Ovary (tissue), 9 donors: ENCODE results near the gene PLCB3. TPM values are rescaled to one million over a fixed set of nuclear protein-coding genes. Genes with fewer than 3 reads are reported as not detected.

ENCODE experiments used
- DNase-seq, 5 donors: peaks; one replicate each; pipeline ENCODE4 v3.0.0-alpha.2; 2019 to 2020
- H3K27ac ChIP-seq, 2 donors: fragments of 200-600 bp; one replicate each; pipeline versions ENCODE4 v1.5.1 to v1.8.0; 2019 to 2022
- H3K27me3 ChIP-seq: fragments of 200-600 bp; one replicate; pipeline ENCODE4 v1.8.0; 2022
- H3K36me3 ChIP-seq: fragments of 200-600 bp; sonication (generic); one replicate; pipeline ENCODE4 v1.5.1; 2019
- H3K4me1 ChIP-seq: one replicate; pipeline ENCODE4 v1.8.1; 2013; ENCODE audit warnings: mild to moderate bottlenecking, moderate library complexity; ENCODE audit not compliant: insufficient read depth
- H3K4me3 ChIP-seq: fragments of 200-600 bp; sonication (generic); one replicate; pipeline ENCODE4 v1.5.1; 2017
- H3K9me3 ChIP-seq, 2 donors: fragments of 200-600 bp in 1 of 2; sonication (generic) in 1 of 2; one replicate each; pipeline versions ENCODE4 v1.5.1 to v1.8.1; 2013 to 2019; ENCODE audit warnings: mild to moderate bottlenecking in 1 of 2, moderate library complexity in 1 of 2
- EP300 ChIP-seq: sonication (generic); formaldehyde crosslinking; IDR thresholded peaks from one replicate; pipeline ENCODE4 v1.6.1; 2017; ENCODE audit warnings: antibody characterized with exemption
- POLR2A ChIP-seq: fragments of 450-650 bp; IDR thresholded peaks from one replicate; pipeline ENCODE4 v1.6.1; 2017; ENCODE audit warnings: antibody characterized with exemption, mild to moderate bottlenecking, moderate library complexity
- WGBS, 3 donors: extraction: QIAGEN DNeasy Blood & Tissue Kit in 1 of 3; methylation state at CpG; one replicate each; pipeline versions ENCODE4 v1.1.5 to v1.1.7; 2013 to 2017; 5-methylcytosine and 5-hydroxymethylcytosine counted together
- intact Hi-C, 4 donors: fragments of 100-400 bp; cut with DNase I; formaldehyde crosslinking; loops; one replicate each; pipeline versions ENCODE4 v1.11.0 to v1.15.1; 2022 to 2023
- polyA plus RNA-seq, 2 donors: library from polyadenylated mRNA; stranded (reverse); fragments of 200-250 nt in 1 of 2; fragments of 350-450 nt in 1 of 2; fragmentation: Illumina TruSeq in 1 of 2; extraction: RNeasy Lipid Tissue Mini Kit (QIAGEN cat#74804) in 1 of 2; gene quantifications; one replicate each; pipeline ENCODE4 v1.2.3, GENCODE V29; 2013 to 2014
- total RNA-seq, 7 donors: library from RNA; depleted of rRNA in 2 of 7; stranded (reverse); fragments of >200 nt in 2 of 7; fragmentation: NEBNext Ultra II Directional in 3 of 7; extraction: Animal tissue kit (Norgen Biotek cat#: 25700) in 3 of 7; gene quantifications; one replicate each; pipeline versions ENCODE4 v1.1.0 to v1.2.4, GENCODE V29; 2016 to 2023
- TF ChIP-seq, protein P1 (sequence below), 3 donors: fragments of 450-650 bp in 2 of 3; fragments of 200-600 bp in 1 of 3; IDR thresholded peaks; one replicate each; pipeline versions ENCODE4 v1.5.1 to v1.8.0; 2016 to 2022; ENCODE audit warnings: antibody characterized with exemption in 3 of 3, mild to moderate bottlenecking in 1 of 3
- donor health status: DM: no; HTN: no; CAD: no; lungs with moderate emphysema.
- donor health status: DM: no; HTN: no; CAD: no.
- donor health status: Bipolar disorder and iron deficiency.
- donor health status: DM: yes; HTN: yes; CAD: no.
- donor health status: DM: no; HTN: no; CAD: no.
- donor health status: DM: yes; HTN: yes; CAD: no.

PLCB3 gene
- total and polyA plus RNA-seq, 9 donors = 5.3 to 44.8 (median 29.1) TPM

DNA sequence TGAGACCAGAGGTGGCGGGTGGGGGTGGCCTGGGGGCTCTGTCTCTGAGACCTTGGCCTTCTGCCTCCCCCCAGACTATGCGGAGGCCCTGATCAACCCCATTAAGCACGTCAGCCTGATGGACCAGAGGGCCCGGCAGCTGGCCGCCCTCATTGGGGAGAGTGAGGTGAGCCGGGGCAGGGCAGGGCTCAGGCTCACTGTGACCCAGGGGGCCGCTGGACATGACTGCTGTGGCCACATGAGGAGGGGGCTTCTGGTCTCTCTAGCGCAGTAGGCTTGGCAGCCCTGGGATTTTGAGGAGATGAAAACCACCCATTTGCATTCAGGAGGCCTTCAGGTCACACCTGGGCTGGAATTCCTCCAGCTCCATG is 12.6 kb downstream of the PLCB3 start:
- intact Hi-C loops = loop anchor here in 2 of 4 donors (10.0 kb wide), 1 partner anchor 59 kb away; the partner anchor contains the start of gene FERMT3 (in 2 of the 2)
- no peak overlapping the region for H3K4me3 ChIP-seq
- H3K27me3 ChIP-seq = no peaks in the 10 kb centered on the region
- no peak for DNase-seq
- H3K36me3 ChIP-seq = no peaks in the 10 kb centered on the region
- TF ChIP-seq EP300 (no peak), POLR2A (no peak)
- TF ChIP-seq, protein P1, sequence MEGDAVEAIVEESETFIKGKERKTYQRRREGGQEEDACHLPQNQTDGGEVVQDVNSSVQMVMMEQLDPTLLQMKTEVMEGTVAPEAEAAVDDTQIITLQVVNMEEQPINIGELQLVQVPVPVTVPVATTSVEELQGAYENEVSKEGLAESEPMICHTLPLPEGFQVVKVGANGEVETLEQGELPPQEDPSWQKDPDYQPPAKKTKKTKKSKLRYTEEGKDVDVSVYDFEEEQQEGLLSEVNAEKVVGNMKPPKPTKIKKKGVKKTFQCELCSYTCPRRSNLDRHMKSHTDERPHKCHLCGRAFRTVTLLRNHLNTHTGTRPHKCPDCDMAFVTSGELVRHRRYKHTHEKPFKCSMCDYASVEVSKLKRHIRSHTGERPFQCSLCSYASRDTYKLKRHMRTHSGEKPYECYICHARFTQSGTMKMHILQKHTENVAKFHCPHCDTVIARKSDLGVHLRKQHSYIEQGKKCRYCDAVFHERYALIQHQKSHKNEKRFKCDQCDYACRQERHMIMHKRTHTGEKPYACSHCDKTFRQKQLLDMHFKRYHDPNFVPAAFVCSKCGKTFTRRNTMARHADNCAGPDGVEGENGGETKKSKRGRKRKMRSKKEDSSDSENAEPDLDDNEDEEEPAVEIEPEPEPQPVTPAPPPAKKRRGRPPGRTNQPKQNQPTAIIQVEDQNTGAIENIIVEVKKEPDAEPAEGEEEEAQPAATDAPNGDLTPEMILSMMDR (IDR thresholded peaks at IDR 0.05) = no peak
- H3K4me1 ChIP-seq = peaks cover 9% of the 10 kb centered on the region
- H3K9me3 ChIP-seq = no peaks in the 10 kb centered on the region
- 83 to 84% (median 83%) methylated on average over 8 of the region's 8 CpGs for WGBS, 3 donors
- no peak overlapping the region for H3K27ac ChIP-seq

DNA sequence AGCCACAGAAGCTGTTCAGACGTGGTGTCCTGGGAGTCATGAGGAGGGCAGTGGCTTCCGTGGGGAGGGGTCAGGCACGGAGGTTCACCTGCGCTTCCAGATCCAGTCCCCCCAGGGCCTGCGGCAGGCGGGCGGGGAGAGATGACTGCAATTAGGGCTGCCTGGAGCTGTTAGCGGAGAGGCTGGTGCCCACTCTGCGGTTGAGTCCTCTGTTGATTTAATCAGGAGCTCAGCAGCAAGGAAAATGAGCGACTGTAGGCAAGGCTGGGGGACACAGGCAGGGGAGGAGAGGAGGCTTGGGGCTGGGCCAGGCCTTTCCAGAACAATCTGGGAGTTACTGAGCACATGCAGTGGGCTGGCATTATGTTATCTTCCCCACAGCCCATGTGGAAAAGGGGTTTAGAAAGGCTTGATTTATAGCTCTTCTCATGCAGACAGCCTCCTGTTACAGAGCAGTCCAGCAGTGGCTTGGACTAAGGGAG is 13.1 kb downstream of the PLCB3 start:
- Histone ChIP-seq H3K9me3 (no peaks in the 10 kb centered on the region), H3K36me3 (no peaks in the 10 kb centered on the region), H3K27ac (no peak overlapping the region), H3K27me3 (no peaks in the 10 kb centered on the region), H3K4me1 (peaks cover 9% of the 10 kb centered on the region), H3K4me3 (no peak overlapping the region)
- intact Hi-C loops = loop anchor here in 2 of 4 donors (10.0 kb wide), 1 partner anchor 60 kb away; the partner anchor contains the start of gene FERMT3 (in 2 of the 2)
- WGBS, 3 donors = 82 to 87% (median 85%) methylated on average over 10 of the region's 10 CpGs
- DNase-seq = no peak
- TF ChIP-seq, protein P1 (IDR thresholded peaks at IDR 0.05) = no peak
- TF ChIP-seq POLR2A (no peak), EP300 (no peak)

DNA sequence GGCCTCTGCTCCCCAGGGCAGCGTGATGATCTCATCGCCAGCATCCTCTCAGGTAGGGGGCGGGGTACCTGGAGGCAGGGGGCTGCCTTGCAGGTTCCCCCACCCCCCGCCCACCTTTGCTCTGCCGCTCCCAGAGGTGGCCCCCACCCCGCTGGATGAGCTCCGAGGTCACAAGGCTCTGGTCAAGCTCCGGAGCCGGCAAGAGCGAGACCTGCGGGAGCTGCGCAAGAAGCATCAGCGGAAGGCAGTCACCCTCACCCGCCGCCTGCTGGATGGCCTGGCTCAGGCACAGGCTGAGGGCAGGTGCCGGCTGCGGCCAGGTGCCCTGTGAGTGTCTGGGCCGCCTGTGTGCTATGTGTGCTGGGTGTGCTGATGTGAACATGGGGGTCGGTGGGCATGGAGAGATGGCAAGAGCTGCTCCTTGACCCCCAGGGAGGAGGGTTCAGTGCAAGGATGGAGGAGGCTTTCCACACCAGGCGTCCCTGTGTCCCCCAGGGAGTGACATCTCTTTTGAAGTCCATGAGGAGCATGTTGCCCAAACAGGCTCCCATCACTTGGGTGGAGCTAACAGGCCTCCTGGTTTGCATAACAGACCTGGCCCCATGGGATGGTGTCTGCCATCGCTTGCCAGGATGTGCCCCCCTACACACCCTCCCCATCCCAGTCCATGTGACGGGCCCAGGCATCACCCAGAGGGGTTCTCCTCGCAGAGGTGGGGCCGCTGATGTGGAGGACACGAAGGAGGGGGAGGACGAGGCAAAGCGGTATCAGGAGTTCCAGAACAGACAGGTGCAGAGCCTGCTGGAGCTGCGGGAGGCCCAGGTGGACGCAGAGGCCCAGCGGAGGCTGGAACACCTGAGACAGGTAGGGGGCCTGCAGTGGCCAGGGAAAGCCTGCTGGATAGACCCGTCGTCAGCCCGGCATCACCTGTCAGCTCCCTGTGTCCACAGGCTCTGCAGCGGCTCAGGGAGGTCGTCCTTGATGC is 14.1 kb downstream of the PLCB3 start:
- no peaks in the 10 kb centered on the region for H3K36me3 ChIP-seq
- intact Hi-C loops = loop anchor here in 2 of 4 donors (10.0 kb wide), 1 partner anchor 61 kb away; the partner anchor contains the start of gene FERMT3 (in 2 of the 2)
- H3K27me3 ChIP-seq = no peaks in the 10 kb centered on the region
- 88 to 93% (median 90%) methylated on average over 35 of the region's 35 CpGs for WGBS, 3 donors
- peaks cover 9% of the 10 kb centered on the region for H3K4me1 ChIP-seq
- no peaks in the 10 kb centered on the region for H3K9me3 ChIP-seq
- peak in 3 of 5 donors; percentile 24 to 50 (median 37) for DNase-seq
- H3K27ac ChIP-seq = no peak overlapping the region
- H3K4me3 ChIP-seq = no peak overlapping the region
- TF ChIP-seq, protein P1 (IDR thresholded peaks at IDR 0.05) = no peak
- no peak for TF ChIP-seq EP300
- no peak for TF ChIP-seq POLR2A

DNA sequence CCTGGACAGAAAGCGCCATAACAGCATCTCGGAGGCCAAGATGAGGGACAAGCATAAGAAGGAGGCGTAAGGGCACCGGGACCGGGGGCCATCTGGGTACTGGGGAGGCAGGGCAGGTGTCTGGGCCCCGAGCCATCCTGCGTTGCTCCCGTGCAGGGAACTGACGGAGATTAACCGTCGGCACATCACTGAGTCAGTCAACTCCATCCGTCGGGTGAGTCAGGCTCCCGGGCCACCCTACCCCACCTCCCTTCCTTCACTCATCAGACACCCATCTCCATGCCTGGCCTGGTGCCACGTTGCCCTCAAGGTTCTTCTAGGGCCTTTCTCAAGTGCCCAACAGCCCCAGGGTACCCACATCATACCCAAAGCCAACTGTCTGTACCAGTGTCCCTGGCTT is 15.0 kb downstream of the PLCB3 start:
- no peaks in the 10 kb centered on the region for H3K9me3 ChIP-seq
- WGBS, 3 donors = 86 to 91% (median 90%) methylated on average over 15 of the region's 15 CpGs
- H3K27me3 ChIP-seq = no peaks in the 10 kb centered on the region
- no peak overlapping the region for H3K27ac ChIP-seq
- intact Hi-C loops = loop anchor here in 2 of 4 donors (10.0 kb wide), 1 partner anchor 62 kb away; the partner anchor contains the start of gene FERMT3 (in 2 of the 2)
- TF ChIP-seq, protein P1 (IDR thresholded peaks at IDR 0.05) = no peak
- TF ChIP-seq POLR2A (no peak), EP300 (no peak)
- DNase-seq = peak in 3 of 5 donors; percentile 35 to 64 (median 53)
- no peak overlapping the region for H3K4me3 ChIP-seq
- H3K4me1 ChIP-seq = peaks cover 9% of the 10 kb centered on the region
- no peaks in the 10 kb centered on the region for H3K36me3 ChIP-seq
